K562 (cell line): Measurements from ENCODE around the gene CYTH1. TPM values are rescaled to one million over a fixed set of nuclear protein-coding genes. Genes with fewer than 3 reads are reported as not detected.

Experiments used
- ATAC-seq: fragments of 200-7000 bp; cut with Tn5 transposase; 3 replicates; pipeline ENCODE4 v1.9.1; 2020; ENCODE audit warnings: moderate library complexity
- BruUV-seq: library from RNA; stranded (reverse); fragments of 400-500 nt; replicated peaks from 2 replicates; lab custom pipeline; 2021; lab: Mats Ljungman, UMichigan
- CTCF ChIA-PET: fragments of 300-600 bp; formaldehyde crosslinking; extraction: SDS; loops from one replicate; lab custom pipeline; 2021; ENCODE audit warnings: low intra/inter-chr PET ratio; lab: Yijun Ruan, JAX
- POLR2A ChIA-PET: fragments of 300-600, 350-650 bp; sonication (Branson Sonifier 250); formaldehyde crosslinking; extraction: SDS; loops from one replicate; lab custom pipeline; 2021; ENCODE audit warnings: antibody characterized with exemption, inconsistent platforms; lab: Yijun Ruan, JAX
- DNase-seq, 4 experiments: peaks; one replicate each; pipeline versions ENCODE4 v3.0.0 to v3.0.0-alpha.2; 2011 to 2018; ENCODE audit warnings: low spot score in 3 of 4, mixed read lengths in 3 of 4; ENCODE audit errors: extremely low read depth in 1 of 4
- FAIRE-seq: peaks from 2 replicates; lab custom pipeline; 2011; peaks lifted over from hg19 to GRCh38; lab: Jason Lieb, UNC
- H2AFZ ChIP-seq: 2 replicates; pipeline ENCODE4 v1.6.0; 2011; ENCODE audit warnings: low read depth, low read length, control low read depth, inconsistent platforms
- H3K27ac ChIP-seq: fragments of 200-600 bp; 3 replicates; pipeline ENCODE4 v1.8.0; 2011; ENCODE audit warnings: low read depth, mild to moderate bottlenecking, control low read depth, inconsistent platforms, low read length, moderate library complexity, mixed read lengths; ENCODE audit errors: extremely low read depth
- H3K27me3 ChIP-seq, 2 experiments: fragments of 300-600 bp in 1 of 2; 2 replicates in 1 of 2; 3 replicates in 1 of 2; pipeline versions ENCODE4 v1.6.0 to v1.8.0; 2011; ENCODE audit warnings: inconsistent platforms in 2 of 2, low read length in 2 of 2, mild to moderate bottlenecking in 1 of 2, mixed read lengths in 1 of 2, moderate library complexity in 1 of 2; ENCODE audit not compliant: control insufficient read depth in 2 of 2, insufficient read depth in 2 of 2
- H3K36me3 ChIP-seq: fragments of 300-600 bp; 3 replicates; pipeline ENCODE4 v1.8.0; 2011; ENCODE audit warnings: mild to moderate bottlenecking, low read length, inconsistent platforms; ENCODE audit not compliant: control insufficient read depth, insufficient read depth
- H3K4me1 ChIP-seq, 2 experiments: fragments of 200-600 bp in 1 of 2; replicated peaks in 1 of 2; 2 replicates in 1 of 2; 3 replicates in 1 of 2; pipeline versions ENCODE4 v1.5.1 to v1.8.0; 2011; ENCODE audit warnings: inconsistent platforms in 2 of 2, low read length in 2 of 2, mild to moderate bottlenecking in 1 of 2, mixed read lengths in 1 of 2, moderate library complexity in 1 of 2; ENCODE audit not compliant: control insufficient read depth in 2 of 2, insufficient read depth in 2 of 2
- H3K4me2 ChIP-seq: 2 replicates; pipeline ENCODE4 v1.6.1; 2011; ENCODE audit warnings: low read length, control low read depth, inconsistent platforms, mixed read lengths; ENCODE audit not compliant: insufficient read depth
- H3K4me3 ChIP-seq: fragments of 200-600 bp; sonication (generic), shearing (Covaris generic); 2 replicates; pipeline ENCODE4 v1.5.1; 2016; ENCODE audit warnings: control low read depth, inconsistent platforms
- H3K79me2 ChIP-seq: fragments of 200-600 bp; 3 replicates; pipeline ENCODE4 v1.8.0; 2011; ENCODE audit warnings: low read length, inconsistent platforms; ENCODE audit not compliant: control insufficient read depth, insufficient read depth
- H3K9ac ChIP-seq, 2 experiments: 2 replicates each; pipeline versions ENCODE4 v1.6.0 to v1.6.1; 2011; ENCODE audit warnings: low read depth in 2 of 2, low read length in 2 of 2, control low read depth in 1 of 2, inconsistent platforms in 1 of 2, mild to moderate bottlenecking in 1 of 2, mixed read lengths in 1 of 2; ENCODE audit not compliant: insufficient read depth in 1 of 2
- H3K9me1 ChIP-seq: one replicate; pipeline ENCODE4 v1.6.0; 2011; ENCODE audit warnings: inconsistent platforms, mild to moderate bottlenecking, low read length, moderate library complexity; ENCODE audit not compliant: control insufficient read depth, insufficient read depth
- H3K9me3 ChIP-seq: replicated peaks from 2 replicates; pipeline ENCODE4 v1.5.1; 2011; ENCODE audit warnings: low read depth, low read length, inconsistent platforms; ENCODE audit not compliant: control insufficient read depth, insufficient read depth
- H4K20me1 ChIP-seq: replicated peaks from 2 replicates; pipeline ENCODE4 v1.6.1; 2011; ENCODE audit warnings: low read length, inconsistent platforms, mixed read lengths; ENCODE audit not compliant: control insufficient read depth, insufficient read depth
- ADNP ChIP-seq: fragments of 200-800 bp; sonication (Bioruptor generic); IDR thresholded peaks from 2 replicates; pipeline ENCODE4 v1.6.1; 2016; ENCODE audit warnings: missing genetic modification characterization, missing compliant biosample characterization
- ARID3B ChIP-seq: fragments of 250-450 bp; sonication (Bioruptor Pico); IDR thresholded peaks from 2 replicates; pipeline ENCODE4 v1.4.0; 2020; ENCODE audit warnings: borderline replicate concordance
- ATF1 ChIP-seq, 2 experiments: fragments of 450-650 bp in 1 of 2; IDR thresholded peaks; 2 replicates each; pipeline ENCODE4 v1.6.1; 2016; ENCODE audit warnings: missing compliant biosample characterization in 1 of 2, missing genetic modification characterization in 1 of 2
- CAMTA2 ChIP-seq: fragments of 250-450 bp; sonication (Bioruptor Pico); conservative IDR thresholded peaks from 2 replicates; pipeline ENCODE4 v1.5.1; 2022
- CSDE1 ChIP-seq, 2 experiments: fragments of 450-650 bp; IDR thresholded peaks; 2 replicates each; pipeline ENCODE4 v1.6.1; 2016; ENCODE audit warnings: mild to moderate bottlenecking in 1 of 2
- DIDO1 ChIP-seq: fragments of 450-650 bp; IDR thresholded peaks from 2 replicates; pipeline ENCODE4 v1.6.1; 2016; ENCODE audit warnings: low read depth, missing biosample characterization, missing genetic modification characterization
- HSF4 ChIP-seq: fragments of 250-450 bp; sonication (Bioruptor Pico); IDR thresholded peaks from 2 replicates; pipeline ENCODE4 v2.1.2; 2022; ENCODE audit warnings: mild to moderate bottlenecking, moderate library complexity, borderline replicate concordance
- KDM4B ChIP-seq, 2 experiments: fragments of 450-650 bp in 1 of 2; sonication (generic) in 1 of 2; IDR thresholded peaks; 2 replicates each; pipeline ENCODE4 v1.6.1; 2016 to 2017; ENCODE audit warnings: borderline replicate concordance in 2 of 2, antibody characterized with exemption in 1 of 2, low read depth in 1 of 2, mild to moderate bottlenecking in 1 of 2
- MAFG ChIP-seq: fragments of 450-650 bp; conservative IDR thresholded peaks from 2 replicates; pipeline ENCODE4 v1.6.1; 2016; ENCODE audit warnings: missing genetic modification characterization, missing compliant biosample characterization
- MYBL2 ChIP-seq, 2 experiments: fragments of 450-650 bp in 1 of 2; sonication (generic) in 1 of 2; formaldehyde crosslinking in 1 of 2; IDR thresholded peaks; 2 replicates each; pipeline versions ENCODE4 v1.6.1 to v1.8.1; 2017 to 2022; ENCODE audit warnings: borderline replicate concordance in 1 of 2, inconsistent platforms in 1 of 2, low read depth in 1 of 2, mild to moderate bottlenecking in 1 of 2, missing genetic modification reagents in 1 of 2, moderate library complexity in 1 of 2
- NUFIP1 ChIP-seq: fragments of 450-650 bp; IDR thresholded peaks from 2 replicates; pipeline ENCODE4 v1.6.1; 2018; ENCODE audit not compliant: partially characterized antibody
- PHF8 ChIP-seq: fragments of 200-600 bp; sonication (generic); IDR thresholded peaks from 2 replicates; pipeline ENCODE4 v1.6.1; 2012; ENCODE audit warnings: mixed run types, mild to moderate bottlenecking, inconsistent platforms, low read length, moderate library complexity, borderline replicate concordance
- SMARCC2 ChIP-seq: fragments of 450-650 bp; IDR thresholded peaks from 2 replicates; pipeline ENCODE4 v1.6.1; 2017; ENCODE audit warnings: antibody characterized with exemption, moderate library complexity, mild to moderate bottlenecking, low read depth
- SOX6 ChIP-seq: fragments of 450-650 bp; IDR thresholded peaks from 2 replicates; pipeline ENCODE4 v1.6.1; 2014; ENCODE audit warnings: mild to moderate bottlenecking
- STAG1 ChIP-seq: sonication (generic); formaldehyde crosslinking; IDR thresholded peaks from 2 replicates; pipeline ENCODE4 v1.5.0; 2020; ENCODE audit warnings: missing genetic modification reagents, borderline replicate concordance
- TAL1 ChIP-seq: fragments of 450-650 bp; IDR thresholded peaks from 2 replicates; pipeline ENCODE4 v1.6.1; 2016; ENCODE audit warnings: mild to moderate bottlenecking
- TSC22D4 ChIP-seq: fragments of 450-650 bp; IDR thresholded peaks from 2 replicates; pipeline ENCODE4 v1.6.1; 2016; ENCODE audit warnings: missing genetic modification characterization, missing biosample characterization, control low read depth
- U2AF1 ChIP-seq: fragments of 200-400 bp; formaldehyde crosslinking; optimal IDR thresholded peaks from 2 replicates; pipeline ENCODE3; 2017; ENCODE audit warnings: mild to moderate bottlenecking, low read depth, low read length, moderate library complexity
- ZFX ChIP-seq: sonication (generic); formaldehyde crosslinking; IDR thresholded peaks from 2 replicates; pipeline ENCODE4 v1.8.0; 2022; ENCODE audit warnings: mild to moderate bottlenecking, missing genetic modification reagents, moderate library complexity
- ZNF253 ChIP-seq: fragments of 250-450 bp; sonication (Bioruptor Pico); conservative IDR thresholded peaks from 2 replicates; pipeline ENCODE4 v1.6.1; 2021; ENCODE audit warnings: mild to moderate bottlenecking
- ZNF445 ChIP-seq: fragments of 250-450 bp; sonication (Bioruptor Pico); IDR thresholded peaks from 2 replicates; pipeline ENCODE4 v1.4.0; 2020; ENCODE audit warnings: low read depth, mild to moderate bottlenecking, moderate library complexity
- WGBS: fragments of 100-300 bp; shearing (Covaris generic); methylation state at CpG from one replicate; pipeline ENCODE4 v1.1.6; 2016; ENCODE audit warnings: low coverage, mixed read lengths; ENCODE audit not compliant: insufficient coverage; ENCODE audit errors: missing lambda C conversion rate; 5-methylcytosine and 5-hydroxymethylcytosine counted together
- in situ Hi-C: fragments of 300-500 bp; cut with MboI; formaldehyde crosslinking; loops from 4 replicates; pipeline ENCODE4 v1.15.0; 2018; ENCODE audit warnings: inconsistent platforms, mixed read lengths
- intact Hi-C: fragments of 100-400 bp; cut with micrococcal nuclease; formaldehyde crosslinking; loops from 2 replicates; pipeline ENCODE4 v1.14.2; 2022
- polyA plus RNA-seq, 8 experiments: library from polyadenylated mRNA; depleted of rRNA in 4 of 8; stranded (reverse) in 5 of 8; unstranded in 3 of 8; fragments of >200 nt; fragmentation: Nextera tagmentation in 2 of 8; fragmentation: Illumina TruSeq in 1 of 8; extraction: Ambion mirVana in 2 of 8; extraction: Trizol in 1 of 8; gene quantifications; 2 replicates each; pipeline versions ENCODE4 v1.2.1 to v1.2.3, GENCODE V29; 2011 to 2014; ENCODE audit warnings: inconsistent platforms in 1 of 8, missing spikeins in 1 of 8
- total RNA-seq, 7 experiments: library from RNA; depleted of rRNA in 6 of 7; stranded (reverse); fragments of >200 nt in 6 of 7; fragmentation: Illumina TruSeq in 2 of 7; extraction: Trizol in 2 of 7; gene quantifications; 2 replicates each; pipeline versions ENCODE4 v1.2.1 to v1.2.3, GENCODE V29; 2011 to 2021; ENCODE audit warnings: low replicate concordance in 1 of 7

CYTH1 gene
- total and polyA plus RNA-seq, 9 of the 15 experiments (the other 6 are each of a cell fraction or from before 2014, with no cell fraction given) = 0.52 to 27.7 (median 16.8) TPM

DNA sequence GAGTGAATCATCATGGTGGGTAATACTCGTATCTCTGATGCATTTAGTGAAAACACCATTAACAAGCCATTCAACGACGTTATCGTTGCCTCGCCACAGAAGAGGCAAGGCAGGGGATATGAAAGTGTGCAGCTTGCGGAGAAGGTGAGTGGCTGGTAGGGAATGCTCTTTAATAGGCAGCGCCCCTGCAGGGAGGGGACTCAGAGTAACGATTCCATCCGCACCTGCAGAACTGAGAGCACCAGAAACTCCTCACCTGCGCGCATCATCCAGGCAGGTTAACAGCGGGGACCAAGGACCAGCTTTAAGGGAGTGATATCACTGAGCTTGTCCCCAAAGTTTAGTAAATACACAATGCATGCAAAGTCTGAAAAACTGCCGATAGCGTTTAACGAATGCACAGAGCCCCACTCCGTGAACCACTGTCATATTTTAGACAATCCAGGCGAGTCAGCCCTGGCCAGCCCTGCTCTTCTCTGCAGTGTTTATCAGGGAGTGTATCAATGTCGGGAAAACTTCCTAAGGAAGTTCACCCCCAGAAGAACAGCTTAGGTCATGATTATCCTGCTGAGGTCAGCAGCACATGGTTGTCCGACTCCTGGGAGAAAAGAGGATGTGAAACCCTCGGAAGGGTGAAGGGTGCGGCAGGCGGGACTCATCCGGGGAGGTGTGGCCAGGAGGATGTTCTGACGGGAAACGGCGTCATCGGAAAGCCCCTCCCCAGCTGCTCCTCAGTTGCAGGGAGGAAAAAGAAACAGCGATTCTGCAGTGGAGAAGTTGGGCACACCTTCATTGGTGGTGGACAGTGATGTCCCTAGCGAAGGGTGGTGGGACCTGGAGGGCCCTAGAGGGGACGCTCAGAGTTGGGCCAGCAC lies 136.4 kb downstream of the CYTH1 start (continued):
- TF ChIP-seq ARID3B (CRISPR knock-in tag) (no peak), MAFG (tag) (peak; percentile 61), ATF1 (CRISPR knock-in tag; IDR thresholded peaks at IDR 0.05) (no peak), ATF1 (tag; IDR thresholded peaks at IDR 0.05) (peak; percentile 49), TSC22D4 (tag) (no peak), ZFX (CRISPR knock-in tag) (no peak)
- TF ChIP-seq, all 486 proteins: peak for 16

- BruUV-seq = no TSS peak
- H3K79me2 ChIP-seq = no peaks in the 10 kb centered on the region
- 5% methylated on average over 14 of the region's 14 CpGs for WGBS
- CTCF ChIA-PET = no interaction called here
- H3K27ac ChIP-seq = no peak overlapping the region
- ATAC-seq (no peak), FAIRE-seq (no peak), DNase-seq (no peak)
- H3K9ac ChIP-seq = no peak overlapping the region
- H2AFZ ChIP-seq = no peak overlapping the region
- no peak overlapping the region for H3K4me3 ChIP-seq
- H3K4me2 ChIP-seq = no peak overlapping the region
- H3K9me1 ChIP-seq = no peaks in the 10 kb centered on the region
- H3K27me3 ChIP-seq = peaks cover 38 to 75% of the 10 kb centered on the region in 2 experiments
- peaks cover 3% of the 10 kb centered on the region; the same call in 1 of the 2 replicates for H3K9me3 ChIP-seq
- H3K4me1 ChIP-seq = no peaks in the 10 kb centered on the region
- peaks cover 15% of the 10 kb centered on the region; the same call in 1 of the 2 replicates for H4K20me1 ChIP-seq
- H3K36me3 ChIP-seq = no peaks in the 10 kb centered on the region
- in situ Hi-C loops (no loop called here), intact Hi-C loops (no loop called here)
- POLR2A ChIA-PET = interaction anchor here (1.0 kb wide), 1 partner anchor 13 kb away, joined by 3 read pairs; no protein-coding TSS in a partner anchor
- TF ChIP-seq CAMTA2 (no peak), SOX6 (no peak), ZNF445 (CRISPR knock-in tag) (no peak), KDM4B (IDR thresholded peaks at IDR 0.05; ENCODE audit: borderline replicate concordance in 2 of 2, low read depth in 1 of 2) (no peak), MYBL2 (IDR thresholded peaks at IDR 0.05; ENCODE audit: low read depth) (no peak), MYBL2 (CRISPR knock-in tag; IDR thresholded peaks at IDR 0.05; ENCODE audit: borderline replicate concordance) (no peak), ZNF253 (CRISPR knock-in tag) (no peak), DIDO1 (tag) (no peak), STAG1 (CRISPR knock-in tag) (no peak), ADNP (no peak), NUFIP1 (no peak), U2AF1 (no peak), TAL1 (no peak), SMARCC2 (no peak), HSF4 (CRISPR knock-in tag) (no peak), CSDE1 (IDR thresholded peaks at IDR 0.05) (no peak), PHF8 (no peak)
Observed at GRCh38 chr17:78644931-78645351, 137.1 kb downstream of the CYTH1 start.
